K562 (cell line): ENCODE measurements around the gene ZNF440. TPM values are rescaled to one million over a fixed set of nuclear protein-coding genes. Genes with fewer than 3 reads are reported as not detected.
A peak's percentile ranks its signal among the peaks of the same experiment; 100 is the strongest.
"Not testable (repeated sequence)": the region's sequence is repeated elsewhere in the genome, so short reads cannot be mapped to it uniquely, and the experiment has no call there.

Experiments used
- ATF7 ChIP-seq: fragments of 450-650 bp; IDR thresholded peaks from 2 replicates; pipeline ENCODE4 v1.7.1; 2014; ENCODE audit warnings: mild to moderate bottlenecking, moderate library complexity
- CBFA2T2 ChIP-seq: fragments of 450-650 bp; conservative IDR thresholded peaks from 2 replicates; pipeline ENCODE4 v1.6.1; 2017; ENCODE audit warnings: mild to moderate bottlenecking
- CBFA2T3 ChIP-seq: fragments of 450-650 bp; IDR thresholded peaks from 2 replicates; pipeline ENCODE4 v1.6.1; 2017
- CC2D1A ChIP-seq: fragments of 450-650 bp; IDR thresholded peaks from 2 replicates; pipeline ENCODE4 v1.6.1; 2017; ENCODE audit warnings: mild to moderate bottlenecking
- CTBP1 ChIP-seq: fragments of 450-650 bp; IDR thresholded peaks from 2 replicates; pipeline ENCODE4 v1.6.1; 2016; ENCODE audit warnings: borderline replicate concordance
- HES1 ChIP-seq: fragments of 450-650 bp; IDR thresholded peaks from 2 replicates; pipeline ENCODE4 v1.6.1; 2016; ENCODE audit warnings: low read depth, mild to moderate bottlenecking, moderate library complexity
- KDM1A ChIP-seq, 2 experiments: fragments of 450-650 bp; IDR thresholded peaks; 2 replicates each; pipeline ENCODE4 v1.6.1; 2016; ENCODE audit warnings: mild to moderate bottlenecking in 2 of 2
- KLF16 ChIP-seq: IDR thresholded peaks from 2 replicates; pipeline ENCODE4 v1.6.1; 2016; ENCODE audit warnings: antibody characterized with exemption
- MEIS2 ChIP-seq: fragments of 450-650 bp; IDR thresholded peaks from 2 replicates; pipeline ENCODE4 v1.6.1; 2014; ENCODE audit warnings: mild to moderate bottlenecking; ENCODE audit not compliant: partially characterized antibody
- NRF1 ChIP-seq, 2 experiments: fragments of 450-650 bp; IDR thresholded peaks in 1 of 2; conservative IDR thresholded peaks in 1 of 2; 2 replicates each; pipeline ENCODE4 v1.6.1; 2014; ENCODE audit warnings: mild to moderate bottlenecking in 2 of 2
- PML ChIP-seq: IDR thresholded peaks from 2 replicates; pipeline ENCODE4 v1.6.1; 2012; ENCODE audit warnings: low read length, inconsistent platforms
- TEAD4 ChIP-seq, 2 experiments: sonication (generic) in 1 of 2; formaldehyde crosslinking in 1 of 2; IDR thresholded peaks; 2 replicates each; pipeline versions ENCODE4 v1.6.1 to v1.8.0; 2012 to 2022; ENCODE audit warnings: borderline replicate concordance in 1 of 2, inconsistent platforms in 1 of 2, low read length in 1 of 2, mild to moderate bottlenecking in 1 of 2, missing genetic modification reagents in 1 of 2
- polyA plus RNA-seq, 8 experiments: library from polyadenylated mRNA; depleted of rRNA in 4 of 8; stranded (reverse) in 5 of 8; unstranded in 3 of 8; fragments of >200 nt; fragmentation: Nextera tagmentation in 2 of 8; fragmentation: Illumina TruSeq in 1 of 8; extraction: Ambion mirVana in 2 of 8; extraction: Trizol in 1 of 8; gene quantifications; 2 replicates each; pipeline versions ENCODE4 v1.2.1 to v1.2.3, GENCODE V29; 2011 to 2014; ENCODE audit warnings: inconsistent platforms in 1 of 8, missing spikeins in 1 of 8
- total RNA-seq, 7 experiments: library from RNA; depleted of rRNA in 6 of 7; stranded (reverse); fragments of >200 nt in 6 of 7; fragmentation: Illumina TruSeq in 2 of 7; extraction: Trizol in 2 of 7; gene quantifications; 2 replicates each; pipeline versions ENCODE4 v1.2.1 to v1.2.3, GENCODE V29; 2011 to 2021; ENCODE audit warnings: low replicate concordance in 1 of 7
- TF ChIP-seq, protein P1 (sequence below): fragments of 450-650 bp; IDR thresholded peaks from 2 replicates; pipeline ENCODE4 v1.6.1; 2016; ENCODE audit warnings: mild to moderate bottlenecking, moderate library complexity
- TF ChIP-seq, protein P2 (sequence below), 2 experiments: fragments of 450-650 bp; IDR thresholded peaks; 2 replicates each; pipeline ENCODE4 v1.6.1; 2016
- TF ChIP-seq, protein P3 (sequence below): sonication (generic); IDR thresholded peaks from 2 replicates; pipeline ENCODE4 v1.6.1; 2016

ZNF440 gene
- total and polyA plus RNA-seq, 9 of the 15 experiments (the other 6 are each of a cell fraction or from before 2014, with no cell fraction given) = 5.9 to 32.6 (median 13.4) TPM

GRCh38 chr19:11835626-11836066 lies 21.6 kb downstream of the ZNF440 start (continued):
- TF ChIP-seq, protein P1, sequence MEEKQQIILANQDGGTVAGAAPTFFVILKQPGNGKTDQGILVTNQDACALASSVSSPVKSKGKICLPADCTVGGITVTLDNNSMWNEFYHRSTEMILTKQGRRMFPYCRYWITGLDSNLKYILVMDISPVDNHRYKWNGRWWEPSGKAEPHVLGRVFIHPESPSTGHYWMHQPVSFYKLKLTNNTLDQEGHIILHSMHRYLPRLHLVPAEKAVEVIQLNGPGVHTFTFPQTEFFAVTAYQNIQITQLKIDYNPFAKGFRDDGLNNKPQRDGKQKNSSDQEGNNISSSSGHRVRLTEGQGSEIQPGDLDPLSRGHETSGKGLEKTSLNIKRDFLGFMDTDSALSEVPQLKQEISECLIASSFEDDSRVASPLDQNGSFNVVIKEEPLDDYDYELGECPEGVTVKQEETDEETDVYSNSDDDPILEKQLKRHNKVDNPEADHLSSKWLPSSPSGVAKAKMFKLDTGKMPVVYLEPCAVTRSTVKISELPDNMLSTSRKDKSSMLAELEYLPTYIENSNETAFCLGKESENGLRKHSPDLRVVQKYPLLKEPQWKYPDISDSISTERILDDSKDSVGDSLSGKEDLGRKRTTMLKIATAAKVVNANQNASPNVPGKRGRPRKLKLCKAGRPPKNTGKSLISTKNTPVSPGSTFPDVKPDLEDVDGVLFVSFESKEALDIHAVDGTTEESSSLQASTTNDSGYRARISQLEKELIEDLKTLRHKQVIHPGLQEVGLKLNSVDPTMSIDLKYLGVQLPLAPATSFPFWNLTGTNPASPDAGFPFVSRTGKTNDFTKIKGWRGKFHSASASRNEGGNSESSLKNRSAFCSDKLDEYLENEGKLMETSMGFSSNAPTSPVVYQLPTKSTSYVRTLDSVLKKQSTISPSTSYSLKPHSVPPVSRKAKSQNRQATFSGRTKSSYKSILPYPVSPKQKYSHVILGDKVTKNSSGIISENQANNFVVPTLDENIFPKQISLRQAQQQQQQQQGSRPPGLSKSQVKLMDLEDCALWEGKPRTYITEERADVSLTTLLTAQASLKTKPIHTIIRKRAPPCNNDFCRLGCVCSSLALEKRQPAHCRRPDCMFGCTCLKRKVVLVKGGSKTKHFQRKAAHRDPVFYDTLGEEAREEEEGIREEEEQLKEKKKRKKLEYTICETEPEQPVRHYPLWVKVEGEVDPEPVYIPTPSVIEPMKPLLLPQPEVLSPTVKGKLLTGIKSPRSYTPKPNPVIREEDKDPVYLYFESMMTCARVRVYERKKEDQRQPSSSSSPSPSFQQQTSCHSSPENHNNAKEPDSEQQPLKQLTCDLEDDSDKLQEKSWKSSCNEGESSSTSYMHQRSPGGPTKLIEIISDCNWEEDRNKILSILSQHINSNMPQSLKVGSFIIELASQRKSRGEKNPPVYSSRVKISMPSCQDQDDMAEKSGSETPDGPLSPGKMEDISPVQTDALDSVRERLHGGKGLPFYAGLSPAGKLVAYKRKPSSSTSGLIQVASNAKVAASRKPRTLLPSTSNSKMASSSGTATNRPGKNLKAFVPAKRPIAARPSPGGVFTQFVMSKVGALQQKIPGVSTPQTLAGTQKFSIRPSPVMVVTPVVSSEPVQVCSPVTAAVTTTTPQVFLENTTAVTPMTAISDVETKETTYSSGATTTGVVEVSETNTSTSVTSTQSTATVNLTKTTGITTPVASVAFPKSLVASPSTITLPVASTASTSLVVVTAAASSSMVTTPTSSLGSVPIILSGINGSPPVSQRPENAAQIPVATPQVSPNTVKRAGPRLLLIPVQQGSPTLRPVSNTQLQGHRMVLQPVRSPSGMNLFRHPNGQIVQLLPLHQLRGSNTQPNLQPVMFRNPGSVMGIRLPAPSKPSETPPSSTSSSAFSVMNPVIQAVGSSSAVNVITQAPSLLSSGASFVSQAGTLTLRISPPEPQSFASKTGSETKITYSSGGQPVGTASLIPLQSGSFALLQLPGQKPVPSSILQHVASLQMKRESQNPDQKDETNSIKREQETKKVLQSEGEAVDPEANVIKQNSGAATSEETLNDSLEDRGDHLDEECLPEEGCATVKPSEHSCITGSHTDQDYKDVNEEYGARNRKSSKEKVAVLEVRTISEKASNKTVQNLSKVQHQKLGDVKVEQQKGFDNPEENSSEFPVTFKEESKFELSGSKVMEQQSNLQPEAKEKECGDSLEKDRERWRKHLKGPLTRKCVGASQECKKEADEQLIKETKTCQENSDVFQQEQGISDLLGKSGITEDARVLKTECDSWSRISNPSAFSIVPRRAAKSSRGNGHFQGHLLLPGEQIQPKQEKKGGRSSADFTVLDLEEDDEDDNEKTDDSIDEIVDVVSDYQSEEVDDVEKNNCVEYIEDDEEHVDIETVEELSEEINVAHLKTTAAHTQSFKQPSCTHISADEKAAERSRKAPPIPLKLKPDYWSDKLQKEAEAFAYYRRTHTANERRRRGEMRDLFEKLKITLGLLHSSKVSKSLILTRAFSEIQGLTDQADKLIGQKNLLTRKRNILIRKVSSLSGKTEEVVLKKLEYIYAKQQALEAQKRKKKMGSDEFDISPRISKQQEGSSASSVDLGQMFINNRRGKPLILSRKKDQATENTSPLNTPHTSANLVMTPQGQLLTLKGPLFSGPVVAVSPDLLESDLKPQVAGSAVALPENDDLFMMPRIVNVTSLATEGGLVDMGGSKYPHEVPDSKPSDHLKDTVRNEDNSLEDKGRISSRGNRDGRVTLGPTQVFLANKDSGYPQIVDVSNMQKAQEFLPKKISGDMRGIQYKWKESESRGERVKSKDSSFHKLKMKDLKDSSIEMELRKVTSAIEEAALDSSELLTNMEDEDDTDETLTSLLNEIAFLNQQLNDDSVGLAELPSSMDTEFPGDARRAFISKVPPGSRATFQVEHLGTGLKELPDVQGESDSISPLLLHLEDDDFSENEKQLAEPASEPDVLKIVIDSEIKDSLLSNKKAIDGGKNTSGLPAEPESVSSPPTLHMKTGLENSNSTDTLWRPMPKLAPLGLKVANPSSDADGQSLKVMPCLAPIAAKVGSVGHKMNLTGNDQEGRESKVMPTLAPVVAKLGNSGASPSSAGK = peak; percentile 28; the same call in 1 of the 2 replicates
- peak; percentile 77 for TF ChIP-seq MEIS2
- peak; percentile 87 for TF ChIP-seq CTBP1
- peak; percentile 62; the same call in 1 of the 2 replicates for TF ChIP-seq KLF16
- peak; percentile 49; the same call in 1 of the 2 replicates for TF ChIP-seq CC2D1A
- TF ChIP-seq HES1 = peak; percentile 26; the same call in 1 of the 2 replicates
- TF ChIP-seq ATF7 = peak; percentile 60
- TF ChIP-seq, protein P2, sequence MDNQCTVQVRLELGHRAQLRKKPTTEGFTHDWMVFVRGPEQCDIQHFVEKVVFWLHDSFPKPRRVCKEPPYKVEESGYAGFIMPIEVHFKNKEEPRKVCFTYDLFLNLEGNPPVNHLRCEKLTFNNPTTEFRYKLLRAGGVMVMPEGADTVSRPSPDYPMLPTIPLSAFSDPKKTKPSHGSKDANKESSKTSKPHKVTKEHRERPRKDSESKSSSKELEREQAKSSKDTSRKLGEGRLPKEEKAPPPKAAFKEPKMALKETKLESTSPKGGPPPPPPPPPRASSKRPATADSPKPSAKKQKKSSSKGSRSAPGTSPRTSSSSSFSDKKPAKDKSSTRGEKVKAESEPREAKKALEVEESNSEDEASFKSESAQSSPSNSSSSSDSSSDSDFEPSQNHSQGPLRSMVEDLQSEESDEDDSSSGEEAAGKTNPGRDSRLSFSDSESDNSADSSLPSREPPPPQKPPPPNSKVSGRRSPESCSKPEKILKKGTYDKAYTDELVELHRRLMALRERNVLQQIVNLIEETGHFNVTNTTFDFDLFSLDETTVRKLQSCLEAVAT (IDR thresholded peaks at IDR 0.05) = peak in 1 of 2 experiments; percentile 25; a peak in 1 of 4 replicates
- peak; percentile 83 for TF ChIP-seq TEAD4 (IDR thresholded peaks at IDR 0.05; ENCODE audit: low read length)
- TF ChIP-seq TEAD4 (CRISPR knock-in tag; IDR thresholded peaks at IDR 0.05; ENCODE audit: borderline replicate concordance) = not testable (repeated sequence)
- peak; percentile 83 for TF ChIP-seq CBFA2T3
- TF ChIP-seq, protein P3, sequence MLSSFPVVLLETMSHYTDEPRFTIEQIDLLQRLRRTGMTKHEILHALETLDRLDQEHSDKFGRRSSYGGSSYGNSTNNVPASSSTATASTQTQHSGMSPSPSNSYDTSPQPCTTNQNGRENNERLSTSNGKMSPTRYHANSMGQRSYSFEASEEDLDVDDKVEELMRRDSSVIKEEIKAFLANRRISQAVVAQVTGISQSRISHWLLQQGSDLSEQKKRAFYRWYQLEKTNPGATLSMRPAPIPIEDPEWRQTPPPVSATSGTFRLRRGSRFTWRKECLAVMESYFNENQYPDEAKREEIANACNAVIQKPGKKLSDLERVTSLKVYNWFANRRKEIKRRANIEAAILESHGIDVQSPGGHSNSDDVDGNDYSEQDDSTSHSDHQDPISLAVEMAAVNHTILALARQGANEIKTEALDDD = peak; percentile 79
- TF ChIP-seq NRF1 (conservative IDR thresholded peaks at IDR 0.05 in 1 of 2, IDR thresholded peaks at IDR 0.05 in 1 of 2) = 0 out of 4 replicates have a peak, but pooled peaks of 1 of the 2 experiments have one; percentile 20
- peak; percentile 71 for TF ChIP-seq CBFA2T2
- peak; percentile 50; the same call in 1 of the 2 replicates for TF ChIP-seq PML
- TF ChIP-seq KDM1A (IDR thresholded peaks at IDR 0.05) = peak; percentile 23 to 51; a peak in 1 of 4 replicates
